GM18502 (cell line): ENCODE data around the gene FRMD1.

Experiments
- ATAC-seq: cut with Tn5 transposase; IDR thresholded peaks from one replicate; pipeline ENCODE4 v1.9.1; 2021; ENCODE audit warnings: mild to moderate bottlenecking; ENCODE audit not compliant: unreplicated experiment, poor library complexity

Gene FRMD1

DNA sequence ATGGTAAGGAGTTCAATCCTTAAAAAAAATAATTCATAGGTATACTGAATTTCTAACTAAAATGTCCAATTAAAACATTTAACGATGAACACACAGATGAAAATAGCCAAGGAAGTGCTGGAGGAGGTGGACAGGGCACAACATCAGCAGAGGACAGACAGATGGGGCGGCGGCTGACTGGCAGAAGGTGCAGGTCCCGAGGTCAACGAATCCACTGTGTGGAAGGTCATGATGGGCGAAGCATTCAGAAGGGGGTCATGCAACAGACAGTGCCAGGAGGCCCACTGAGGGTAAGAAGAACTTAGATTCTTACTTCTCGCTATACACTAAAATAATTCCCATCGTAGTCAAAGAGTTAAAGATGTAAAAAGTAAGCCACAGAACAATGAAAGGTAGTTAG lies 34.2 kb upstream of the FRMD1 start:
- ATAC-seq, result no peak

DNA sequence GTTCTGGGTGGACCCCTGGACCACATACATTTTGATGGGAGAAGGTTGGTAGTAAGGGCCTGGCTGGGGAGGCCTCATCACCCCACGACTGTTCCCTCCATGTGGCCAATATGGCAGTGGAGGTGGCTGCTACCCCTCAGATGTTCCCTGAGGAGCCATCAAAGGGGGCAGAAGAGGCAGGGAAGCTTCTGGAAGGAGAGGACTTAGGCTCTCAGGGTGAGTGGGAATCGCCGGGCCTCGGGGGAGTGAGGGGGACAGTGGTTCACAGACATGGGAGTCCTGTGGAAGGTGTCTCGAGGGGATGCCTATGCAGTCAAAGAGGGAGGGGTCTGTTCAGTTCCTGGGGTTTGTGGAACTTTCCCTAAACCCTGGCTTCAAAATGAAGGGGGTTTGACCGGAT lies 32.9 kb upstream of the FRMD1 start:
- no peak for ATAC-seq

DNA sequence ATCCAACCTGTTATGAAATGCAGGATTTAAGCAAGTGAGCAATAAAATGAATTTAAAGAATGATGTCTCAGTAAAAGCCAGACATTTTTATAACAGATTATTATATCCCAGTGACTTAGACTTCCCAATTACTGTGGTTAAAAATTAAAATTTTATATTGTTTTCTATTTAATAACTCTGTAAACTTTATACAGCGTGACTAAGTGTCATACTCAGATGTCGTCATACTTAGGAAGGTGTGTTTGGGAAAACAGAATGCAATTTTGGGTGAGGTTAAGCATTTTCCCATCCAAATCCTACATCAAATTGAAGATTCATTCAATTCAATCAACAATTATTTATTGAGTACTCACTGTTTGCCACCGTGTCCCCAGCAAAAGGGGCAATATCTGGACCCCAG lies 31.4 kb upstream of the FRMD1 start:
- no peak for ATAC-seq

DNA sequence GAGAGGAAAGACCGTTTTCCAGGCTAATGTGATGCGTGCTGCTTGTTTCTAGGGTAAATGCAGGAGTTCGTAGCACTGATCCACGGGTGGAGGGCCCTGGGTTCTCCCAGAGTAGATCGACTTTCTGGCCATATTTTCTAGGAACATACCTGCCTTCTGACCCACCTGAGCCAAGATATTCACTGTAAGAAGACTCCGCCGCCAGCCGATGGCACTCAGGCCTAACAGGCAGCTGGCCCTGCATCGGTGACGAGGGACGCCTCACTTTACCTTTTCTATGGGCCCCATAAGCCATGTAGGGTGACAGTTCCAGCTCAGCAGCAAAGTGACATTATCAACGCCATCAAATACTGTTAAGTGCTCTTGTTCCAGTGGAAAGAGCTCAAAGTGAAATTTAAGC lies 30.2 kb upstream of the FRMD1 start:
- ATAC-seq, result no peak

DNA sequence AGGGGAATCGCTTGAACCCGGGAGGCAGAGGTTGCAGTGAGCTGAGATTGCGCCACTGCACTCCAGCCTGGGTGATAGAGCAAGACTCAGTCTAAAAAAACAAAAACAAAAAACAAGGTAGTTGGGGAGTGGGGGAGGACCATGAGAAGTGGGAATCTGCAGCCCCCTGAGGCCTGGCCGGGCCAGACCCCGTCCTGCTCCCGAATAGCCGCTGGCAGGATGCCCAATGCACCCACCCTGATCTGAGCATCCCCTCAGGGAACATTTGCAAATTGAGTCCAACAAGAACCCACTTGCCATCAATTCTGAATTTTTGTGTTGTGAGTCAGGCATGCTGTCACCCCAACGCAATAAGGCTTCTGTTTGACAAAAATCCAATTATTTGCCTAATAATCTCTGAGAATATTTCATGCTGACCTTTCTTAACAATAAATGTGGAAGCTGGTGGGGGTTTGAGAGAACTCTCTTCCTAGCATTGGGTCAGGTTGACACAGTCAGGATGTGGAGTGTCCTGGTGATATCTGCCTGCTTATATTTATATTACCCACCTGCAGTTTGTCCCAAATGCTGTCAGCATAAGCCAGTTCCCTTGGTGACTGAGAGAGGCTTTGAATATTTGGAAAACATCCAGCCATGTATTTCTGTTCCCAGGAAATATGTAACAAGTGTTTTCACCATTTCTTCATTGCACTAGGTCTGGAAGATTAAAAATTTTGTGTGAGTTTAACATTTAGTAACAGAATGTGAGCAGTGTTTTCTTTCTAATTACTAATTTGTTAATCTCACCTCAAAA lies 28.4 kb upstream of the FRMD1 start:
- ATAC-seq, result no peak

DNA sequence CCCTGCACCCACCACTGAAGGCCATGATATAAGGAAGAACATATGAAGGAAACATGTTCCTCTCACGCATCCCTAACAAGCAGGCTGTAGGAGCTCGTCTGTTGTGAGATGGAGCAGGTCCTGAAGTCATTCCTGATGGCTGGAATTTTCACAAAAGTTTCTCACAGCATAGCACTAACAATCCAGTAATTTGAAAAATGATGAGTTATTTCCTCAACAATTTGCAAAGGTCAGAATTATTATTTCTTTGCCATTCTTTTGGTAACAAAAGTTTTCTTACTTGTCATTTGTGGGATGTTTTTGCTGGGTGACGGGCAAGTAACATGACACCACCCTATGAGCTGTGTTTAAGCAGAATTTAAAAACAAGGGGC lies 27.6 kb upstream of the FRMD1 start:
- no peak for ATAC-seq

DNA sequence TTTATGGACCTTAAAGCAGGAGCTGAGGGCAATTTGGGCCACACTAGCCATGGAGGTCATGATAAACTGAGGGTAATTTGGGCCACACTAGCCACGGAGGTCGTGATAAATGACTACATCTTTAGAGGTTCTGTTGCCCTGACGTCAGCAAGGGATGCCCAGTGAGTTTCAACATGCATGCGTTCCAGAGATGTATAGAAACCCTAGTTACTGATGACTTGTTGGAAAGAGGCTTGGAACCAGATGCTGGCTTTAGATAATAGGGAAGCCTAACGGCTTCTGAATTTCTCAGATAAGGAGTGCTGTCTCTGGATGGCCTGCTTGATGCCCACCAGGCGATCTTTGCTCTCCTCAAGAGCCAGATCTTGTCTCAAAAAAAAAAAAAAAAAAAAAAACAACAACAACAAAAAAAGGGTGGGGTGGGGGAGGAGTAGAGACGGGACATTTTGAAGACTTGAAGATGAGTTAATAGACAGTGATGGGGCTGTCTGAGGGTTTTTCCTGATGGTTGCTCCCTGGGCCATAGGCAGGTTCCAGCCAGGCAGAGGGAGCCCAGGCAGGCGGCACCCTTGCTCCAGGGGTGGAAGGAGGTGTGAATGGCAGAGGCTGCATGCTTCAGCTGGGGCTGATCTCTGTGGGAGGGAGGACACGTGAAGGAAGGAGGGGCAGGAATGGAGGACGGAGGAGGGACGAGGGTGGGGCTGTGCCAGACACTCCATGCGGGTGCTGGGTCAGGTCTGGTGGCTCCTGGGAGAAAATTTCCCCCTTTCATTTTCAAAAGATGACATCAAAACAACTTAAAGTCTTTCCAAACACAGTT lies 27.0 kb upstream of the FRMD1 start:
- ATAC-seq, result no peak

DNA sequence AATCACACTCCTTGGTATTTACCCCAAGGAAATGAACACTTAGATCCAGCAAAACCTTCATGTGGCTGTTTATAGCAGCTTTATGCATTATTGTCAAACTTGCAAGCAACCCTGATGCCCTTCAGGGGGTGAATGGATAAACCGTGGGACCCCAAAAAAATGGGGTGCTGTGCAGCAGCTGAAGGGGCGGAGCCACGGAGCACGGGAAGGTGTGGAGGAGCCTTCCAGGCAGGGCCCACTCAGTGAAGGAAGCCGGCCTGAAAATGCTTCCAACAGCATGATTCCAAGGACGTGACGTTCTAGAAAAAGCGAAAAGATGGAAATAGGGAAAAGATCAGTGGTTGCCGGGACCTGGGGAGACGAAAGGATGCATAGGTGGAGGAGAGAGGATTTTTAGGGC lies 25.6 kb upstream of the FRMD1 start:
- no peak for ATAC-seq

DNA sequence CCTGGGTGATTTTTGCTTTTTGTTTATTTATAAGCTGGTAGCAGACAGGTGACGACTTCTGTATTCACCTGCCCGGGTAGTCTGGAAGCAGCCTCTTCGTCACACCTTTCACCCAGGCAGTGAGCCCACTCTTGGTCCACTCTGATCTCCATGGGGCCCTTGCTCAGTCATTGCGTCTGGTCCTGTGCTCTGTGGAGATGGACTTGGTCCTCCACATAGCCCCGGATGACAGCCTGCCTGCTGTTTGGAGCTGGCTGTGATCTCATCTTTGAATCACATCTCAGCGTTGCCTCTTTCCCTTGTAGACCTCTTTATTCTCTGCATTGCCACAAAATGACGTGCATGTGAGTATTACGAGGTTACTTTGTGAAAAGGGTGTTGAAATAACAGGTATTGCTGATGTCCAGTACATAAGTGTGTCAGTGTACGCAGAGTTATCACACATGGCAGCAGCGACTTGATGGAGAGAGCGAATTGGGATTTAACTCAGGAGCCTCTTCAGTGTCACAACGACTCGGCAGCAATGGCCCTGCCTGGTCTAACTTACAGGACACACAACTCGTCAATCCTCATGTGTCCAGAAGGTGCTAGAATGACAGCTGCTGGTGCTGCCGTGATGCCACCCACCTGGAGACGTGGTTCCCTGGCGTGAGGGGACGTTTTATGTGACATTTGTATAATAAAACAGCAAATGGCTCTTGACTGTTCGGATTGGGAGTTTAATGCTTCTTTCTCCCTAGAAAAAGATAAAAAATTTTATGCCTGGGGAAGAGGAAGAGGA lies 24.2 kb upstream of the FRMD1 start:
- ATAC-seq, result no peak

DNA sequence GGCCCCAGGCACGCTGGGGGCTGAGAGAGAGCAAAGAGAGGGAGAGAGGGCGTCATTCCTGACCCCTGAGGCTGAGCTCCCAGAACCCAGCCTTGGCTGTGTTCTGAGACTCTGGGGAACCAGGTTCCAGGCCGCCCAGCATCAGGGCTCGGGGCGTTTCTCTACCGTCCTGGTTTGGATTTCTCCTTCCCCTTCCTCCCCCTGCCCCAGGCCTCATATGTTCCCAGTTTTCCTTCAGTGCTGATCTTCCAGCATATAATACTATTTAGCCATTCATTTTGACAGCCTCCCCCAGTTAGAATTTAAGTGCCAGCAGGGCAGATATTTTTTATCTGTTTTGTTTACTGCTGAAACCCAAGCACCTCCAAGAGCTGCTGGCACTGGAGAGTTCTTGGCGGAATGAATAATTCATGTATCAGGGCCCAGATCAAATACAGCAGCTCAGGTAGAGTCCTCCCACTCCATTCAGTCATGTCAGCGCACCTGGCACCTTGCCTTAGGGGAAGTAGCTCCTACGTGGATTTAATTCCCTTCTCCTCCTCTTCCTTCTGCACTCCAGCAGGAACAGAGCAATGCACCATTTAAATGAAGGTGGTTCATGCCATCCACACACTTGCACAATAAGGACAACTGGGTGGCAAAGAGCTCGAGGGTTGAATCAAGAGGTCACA lies 23.4 kb upstream of the FRMD1 start:
- no peak for ATAC-seq

DNA sequence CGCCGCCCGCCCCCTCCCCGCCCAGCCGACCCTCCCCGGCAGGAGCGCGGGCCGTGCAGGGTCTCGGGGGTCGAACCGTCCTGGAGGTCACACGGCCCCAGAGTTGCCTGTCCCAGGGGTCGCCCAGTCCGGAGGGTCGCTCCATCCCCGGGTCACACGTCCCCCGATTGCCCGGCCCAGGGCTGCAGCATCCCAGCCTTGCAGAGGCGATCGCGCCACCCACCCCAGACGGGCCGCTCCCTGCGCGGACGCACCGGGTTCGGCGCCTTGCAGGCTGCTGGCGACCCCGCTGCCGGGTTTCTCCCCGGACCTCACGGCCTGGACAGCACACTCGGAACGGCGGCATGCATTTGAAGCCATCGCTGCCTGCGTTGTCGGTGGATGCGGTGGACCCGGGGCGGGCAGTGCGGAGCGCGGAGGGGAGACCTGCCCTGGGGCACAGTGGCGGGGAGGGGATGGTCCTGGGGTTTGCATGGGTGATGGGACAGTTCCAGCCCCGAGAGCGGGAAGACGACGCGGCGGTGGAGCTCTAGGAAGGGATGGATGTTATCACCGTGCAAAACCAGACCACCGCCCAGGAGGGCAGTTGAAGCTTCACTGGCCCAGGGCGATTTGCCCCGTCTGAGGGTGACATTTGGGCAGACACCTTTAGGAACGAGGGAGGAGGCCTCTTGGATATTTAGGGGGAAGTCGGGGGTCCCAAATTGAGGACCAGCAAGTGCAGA lies 22.7 kb upstream of the FRMD1 start:
- ATAC-seq, result no peak

DNA sequence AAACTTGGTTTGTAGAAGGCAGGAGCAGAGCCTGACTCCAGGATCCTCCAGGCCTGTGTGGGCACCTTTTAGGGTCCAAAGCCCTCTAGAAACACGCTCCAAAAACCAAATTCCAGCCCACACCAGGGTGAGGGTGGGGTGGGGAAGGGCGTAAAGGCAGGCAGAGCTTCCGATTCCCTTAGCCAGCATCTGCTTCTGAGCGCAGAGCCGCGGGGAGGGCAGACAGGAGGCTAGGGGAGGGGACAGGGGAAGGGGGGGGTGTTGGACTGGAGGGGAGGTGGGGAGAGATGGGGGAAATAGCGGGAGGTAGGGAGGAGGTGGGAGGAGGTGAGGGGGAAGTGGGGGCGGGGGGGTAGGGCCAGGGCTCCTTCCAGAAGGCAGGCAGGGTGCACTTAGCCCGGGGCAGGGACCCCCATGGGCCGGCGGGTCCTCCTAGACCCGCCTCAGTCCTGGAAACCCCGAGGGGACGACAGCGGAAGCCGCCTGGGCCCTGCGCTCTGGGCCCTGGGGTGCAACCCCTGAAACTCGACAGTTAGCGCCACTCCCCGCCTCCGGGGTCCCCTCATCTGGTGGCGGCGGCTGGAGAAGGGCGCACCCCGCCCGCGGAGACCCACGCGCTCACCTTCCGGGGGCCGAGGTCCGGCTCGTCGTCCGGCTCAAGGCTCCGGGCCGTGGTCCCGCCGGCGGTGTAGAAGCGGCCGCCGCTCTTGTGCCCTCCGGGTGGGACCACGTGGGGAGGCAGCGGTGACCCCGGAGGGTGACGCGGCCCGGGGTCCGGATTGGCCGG lies 22.0 kb upstream of the FRMD1 start:
- no peak for ATAC-seq

DNA sequence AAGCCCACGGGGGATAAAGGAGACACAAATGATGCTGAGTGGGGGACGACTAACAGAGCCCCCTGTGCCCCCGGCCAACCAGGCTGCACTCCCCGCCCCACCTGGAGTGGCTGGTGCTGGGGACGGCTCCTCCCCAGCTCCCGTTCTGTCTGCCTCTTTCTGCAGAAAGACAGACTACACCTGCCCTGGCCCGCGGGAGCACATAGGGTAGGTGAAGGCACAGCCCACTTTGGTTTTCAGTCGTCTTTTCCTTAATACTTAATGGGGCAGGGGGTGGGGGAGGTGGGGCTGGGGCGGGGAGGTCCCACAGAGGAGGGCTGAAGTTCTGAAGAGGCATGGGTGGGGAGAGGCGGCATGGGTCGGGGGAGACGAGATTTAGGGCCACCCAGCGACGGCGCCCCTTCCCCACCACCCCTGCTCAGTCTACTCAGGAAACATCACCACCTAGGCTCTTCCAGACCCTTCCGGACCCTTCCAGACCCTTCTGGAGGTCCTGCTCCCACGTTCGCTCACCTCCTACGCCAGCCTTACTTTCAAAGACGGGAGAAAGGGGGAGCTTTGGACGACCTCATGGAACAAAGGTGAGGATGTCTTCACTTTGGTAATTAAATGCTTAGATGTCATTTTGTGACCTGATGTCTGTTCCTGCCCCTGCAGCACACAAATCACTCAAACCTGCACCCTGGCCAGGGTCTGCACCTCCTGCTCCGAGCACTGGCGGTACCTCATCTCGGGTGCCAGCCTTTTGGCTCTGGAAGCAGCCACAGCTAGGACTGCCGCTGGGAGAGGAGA lies 21.2 kb upstream of the FRMD1 start:
- no peak for ATAC-seq

DNA sequence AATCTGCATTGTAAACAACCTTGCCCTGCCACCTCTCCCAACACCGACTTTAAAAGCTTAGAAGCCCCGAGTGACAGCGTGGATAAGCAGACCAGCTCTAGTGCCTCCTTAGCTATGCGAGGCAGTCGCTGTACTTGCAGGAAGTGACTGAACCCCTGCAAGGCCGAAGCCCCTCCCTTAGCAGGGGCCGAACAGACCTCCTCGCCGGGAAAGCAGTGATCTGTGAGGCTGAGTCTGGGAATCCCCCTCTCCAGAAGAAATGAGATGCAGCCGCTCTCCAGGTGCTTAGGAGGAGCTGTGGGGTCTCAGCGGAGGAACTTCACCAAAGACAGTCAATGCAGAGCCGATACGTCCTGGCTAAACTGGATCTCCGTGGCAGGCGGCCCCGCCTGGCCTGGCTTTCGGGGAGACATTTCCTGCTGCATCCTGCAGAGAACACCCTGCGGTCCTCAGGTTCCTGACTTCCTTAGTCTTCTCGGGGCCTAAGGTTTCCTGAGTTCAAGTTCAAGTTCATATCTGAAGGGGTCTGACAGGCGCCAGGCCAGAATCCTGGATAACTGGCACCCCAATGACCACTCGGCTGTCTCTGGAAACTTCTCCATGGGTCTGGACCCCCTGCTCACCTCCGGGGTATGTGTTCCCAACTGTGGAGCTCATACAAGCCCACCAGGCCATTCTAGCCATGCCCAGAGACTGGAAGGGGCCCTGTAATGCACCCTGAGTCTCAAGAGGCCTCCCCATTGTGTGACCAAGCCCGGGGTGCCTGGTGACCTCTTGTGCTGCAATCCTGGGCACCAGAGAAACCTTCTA lies 20.4 kb upstream of the FRMD1 start:
- ATAC-seq, result no peak

DNA sequence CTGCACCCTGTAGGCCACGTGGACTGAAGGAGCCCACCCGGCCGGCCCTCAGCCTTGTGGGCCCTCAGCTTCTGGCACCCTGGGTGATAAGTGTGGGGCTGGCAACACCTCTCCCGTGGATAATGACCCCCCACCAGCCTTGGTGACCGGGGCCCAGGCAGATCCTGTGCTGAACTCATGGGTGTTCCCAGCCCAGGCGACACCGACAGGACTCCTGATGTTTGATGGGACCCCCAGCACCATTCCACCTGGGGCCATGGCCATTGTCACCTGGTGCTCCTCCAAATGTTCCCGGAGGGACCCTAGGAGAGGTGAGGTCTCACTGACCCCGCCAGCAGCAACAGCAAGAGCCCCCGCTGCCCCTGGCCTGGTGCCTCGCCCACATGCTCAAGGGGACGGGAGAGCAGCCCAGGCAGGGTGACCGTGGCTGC lies 19.4 kb upstream of the FRMD1 start:
- ATAC-seq, result no peak

DNA sequence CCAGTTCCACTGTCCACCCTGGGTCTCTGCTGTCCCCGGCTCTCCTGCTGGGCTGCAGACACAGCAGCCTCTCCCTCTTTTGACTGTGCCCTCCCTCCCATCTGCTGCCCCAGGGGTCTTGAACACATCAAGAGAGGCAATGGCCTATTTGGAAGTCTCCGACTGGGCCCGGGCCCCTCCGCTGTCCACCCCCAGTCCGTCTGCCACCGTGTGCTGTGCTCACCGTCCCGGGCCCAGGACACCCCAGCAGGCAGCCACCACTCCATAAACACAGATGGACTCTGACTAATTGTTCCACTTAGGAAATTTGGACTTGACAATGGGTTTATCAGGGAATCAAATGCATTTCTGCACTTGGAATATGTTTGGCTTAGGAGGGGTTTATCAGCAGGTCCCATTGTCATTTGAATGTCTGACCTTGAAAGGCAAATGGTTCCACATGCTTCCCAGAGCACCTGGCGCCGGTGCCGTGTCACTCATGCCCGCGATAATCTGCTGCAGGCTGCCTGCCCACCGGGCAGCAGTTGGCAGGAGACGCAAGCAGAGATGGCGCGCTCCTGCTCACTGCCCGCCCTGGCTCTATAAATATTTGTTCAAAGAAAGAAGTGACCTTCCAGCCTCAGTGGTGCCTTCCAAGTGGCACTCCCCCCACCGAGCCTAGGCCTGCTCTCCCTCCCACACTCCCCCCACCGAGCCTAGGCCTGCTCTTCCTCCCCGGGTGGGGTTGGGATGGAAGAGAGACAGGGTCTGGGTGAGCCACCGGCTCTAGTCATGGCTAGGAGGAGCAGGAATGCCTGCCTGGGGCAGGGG lies 18.8 kb upstream of the FRMD1 start:
- ATAC-seq, result no peak

DNA sequence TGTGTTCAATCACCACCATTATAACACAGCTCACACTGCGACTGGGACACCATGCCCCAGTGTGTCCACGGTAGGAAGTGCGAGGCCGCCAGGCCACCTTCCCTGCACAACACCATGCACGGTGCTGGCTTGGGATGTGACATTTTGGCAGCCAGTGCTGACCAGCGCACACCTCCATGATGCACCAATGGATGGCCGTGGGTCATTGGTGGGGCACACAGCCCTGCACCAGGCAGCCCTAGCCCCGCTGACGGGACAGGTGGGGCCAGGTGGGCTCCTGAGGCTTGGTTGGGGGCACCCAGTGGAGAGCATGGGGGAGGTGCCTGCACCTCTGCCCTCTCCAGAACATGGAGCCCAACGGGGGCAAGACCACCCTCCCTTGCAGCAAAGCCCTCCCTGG lies 18.2 kb upstream of the FRMD1 start:
- no peak for ATAC-seq
